Left ventricle myocardium superior (tissue), 1 donor: Measurements from ENCODE around the gene WDR18. TPM values are rescaled to one million over a fixed set of nuclear protein-coding genes. Genes with fewer than 3 reads are reported as not detected.

Source experiments
- ATAC-seq: fragments of 200-7000 bp; cut with Tn5 transposase; one replicate; pipeline ENCODE4 v1.9.1; 2020; ENCODE audit warnings: mild to moderate bottlenecking, moderate library complexity
- DNase-seq: peaks from one replicate; pipeline ENCODE4 v3.0.0-alpha.2; 2020
- intact Hi-C: fragments of 100-400 bp; cut with micrococcal nuclease; formaldehyde crosslinking; loops from one replicate; pipeline ENCODE4 v1.11.0; 2022
- total RNA-seq: library from RNA; stranded (reverse); fragmentation: NEBNext Ultra II Directional; extraction: Animal tissue kit (Norgen Biotek cat#: 25700); gene quantifications from one replicate; pipeline ENCODE4 v1.2.1, GENCODE V29; 2021
- donor health status: DM: no; HTN: yes; CAD: no; lungs with severe emphysema.

The WDR18 gene
- total RNA-seq, 1 donor from 2014 or later, result 20.4 TPM

DNA sequence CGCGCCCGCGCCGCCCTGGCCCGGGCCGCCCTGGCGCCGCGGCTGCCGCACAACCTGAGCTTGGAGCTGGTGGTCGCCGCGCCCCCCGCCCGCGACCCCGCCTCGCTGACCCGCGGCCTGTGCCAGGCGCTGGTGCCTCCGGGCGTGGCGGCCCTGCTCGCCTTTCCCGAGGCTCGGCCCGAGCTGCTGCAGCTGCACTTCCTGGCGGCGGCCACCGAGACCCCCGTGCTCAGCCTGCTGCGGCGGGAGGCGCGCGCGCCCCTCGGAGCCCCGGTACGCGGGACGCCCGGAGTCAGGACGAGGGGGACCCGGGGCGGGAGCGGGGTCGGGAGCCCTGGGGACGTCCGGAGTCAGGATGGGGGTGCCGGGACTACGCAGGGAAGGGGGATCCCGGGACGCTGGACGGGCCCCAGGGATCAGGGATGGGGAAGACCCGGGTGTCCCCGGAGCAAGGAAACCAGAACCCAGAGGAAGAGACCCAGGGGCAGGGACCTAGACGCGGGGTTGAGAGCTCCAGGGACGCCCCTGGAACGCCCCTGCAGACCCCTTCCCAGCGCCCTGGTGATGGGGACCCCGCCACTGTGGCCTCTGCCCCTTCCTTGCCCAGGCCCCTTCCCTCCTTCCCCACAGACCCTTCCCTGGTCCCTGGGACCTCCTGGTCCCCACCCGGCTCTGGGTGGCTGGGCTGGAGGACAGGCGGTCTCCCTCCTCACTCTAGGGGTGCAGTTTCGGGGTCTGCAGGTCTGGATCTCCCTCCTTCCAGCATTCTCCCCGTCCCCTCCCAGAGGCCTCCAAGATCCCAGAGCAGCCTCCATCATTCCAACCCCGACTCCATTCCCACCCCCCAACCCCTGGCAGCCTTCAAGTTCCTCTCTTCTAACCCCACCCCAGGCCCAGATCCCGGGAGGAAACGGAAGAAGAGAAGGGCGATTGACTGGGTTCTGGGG, 16.7 kb downstream of the WDR18 start:
- intact Hi-C loops, result no loop called here
- ATAC-seq (no peak), DNase-seq (no peak)

DNA sequence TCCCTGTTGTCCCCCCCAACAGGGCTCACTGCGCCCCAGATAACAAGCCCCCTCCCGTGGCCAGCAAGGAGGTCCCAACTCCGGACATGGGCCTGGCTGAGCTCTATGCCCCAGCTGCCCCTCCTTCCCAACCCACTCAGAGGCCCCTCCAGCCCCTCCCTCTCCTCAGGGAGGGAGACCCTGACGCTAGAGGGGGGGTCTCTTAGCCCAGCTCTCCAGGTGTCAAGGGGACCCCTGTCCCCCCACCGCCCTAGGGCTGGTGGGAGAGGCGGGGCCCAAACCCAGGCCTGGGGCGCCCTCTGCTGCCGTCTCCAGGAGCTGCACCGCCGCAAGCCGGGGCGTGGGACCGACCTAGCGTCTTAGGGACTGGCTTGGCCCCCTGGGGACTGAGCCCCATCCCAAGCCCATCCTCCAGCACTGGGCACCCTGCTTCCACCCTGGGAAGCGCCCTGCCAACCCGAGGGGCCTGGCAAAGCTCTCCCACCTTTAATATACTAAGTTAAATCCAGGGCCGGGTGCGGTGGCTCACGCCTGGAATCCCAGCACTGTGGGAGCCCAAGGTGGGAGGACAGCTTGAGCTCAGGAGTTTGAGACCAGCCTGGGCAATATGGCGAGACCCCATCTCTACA, 17.5 kb downstream of the WDR18 start:
- ATAC-seq, result peak; percentile 71
- DNase-seq, result peak; percentile 74
- intact Hi-C loops, result no loop called here

DNA sequence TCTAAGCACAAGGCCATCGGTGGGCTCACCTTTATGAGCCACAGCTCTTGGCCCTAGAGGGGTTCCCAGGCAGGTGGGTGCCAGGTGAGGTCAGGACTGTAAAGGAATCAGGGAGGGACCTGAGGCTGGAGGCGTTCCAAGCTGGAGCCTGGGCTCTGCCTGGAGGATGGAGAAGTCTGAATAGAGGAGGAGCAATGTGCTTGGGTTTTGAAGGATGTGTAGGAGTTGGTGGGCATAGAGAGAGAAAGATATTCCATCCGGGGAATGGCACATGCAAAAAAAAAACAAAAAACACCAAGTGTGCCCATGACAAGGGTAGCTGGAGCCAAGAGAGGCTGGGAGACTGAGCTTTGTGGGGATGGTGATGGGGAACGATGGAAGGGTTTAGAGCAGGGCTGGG, 18.5 kb downstream of the WDR18 start:
- no peak for DNase-seq
- intact Hi-C loops, result no loop called here

GRCh38 chr19:1003283-1003682, 19.1 kb downstream of the WDR18 start:
- intact Hi-C loops, result no loop called here
- DNase-seq (no peak), ATAC-seq (no peak)

More for the DNA sequence above, 18.5 kb downstream of the WDR18 start:
- no peak for ATAC-seq

GRCh38 chr19:1004204-1004802, 20.2 kb downstream of the WDR18 start:
- intact Hi-C loops, result no loop called here
- ATAC-seq, result no peak
- DNase-seq, result no peak

DNA sequence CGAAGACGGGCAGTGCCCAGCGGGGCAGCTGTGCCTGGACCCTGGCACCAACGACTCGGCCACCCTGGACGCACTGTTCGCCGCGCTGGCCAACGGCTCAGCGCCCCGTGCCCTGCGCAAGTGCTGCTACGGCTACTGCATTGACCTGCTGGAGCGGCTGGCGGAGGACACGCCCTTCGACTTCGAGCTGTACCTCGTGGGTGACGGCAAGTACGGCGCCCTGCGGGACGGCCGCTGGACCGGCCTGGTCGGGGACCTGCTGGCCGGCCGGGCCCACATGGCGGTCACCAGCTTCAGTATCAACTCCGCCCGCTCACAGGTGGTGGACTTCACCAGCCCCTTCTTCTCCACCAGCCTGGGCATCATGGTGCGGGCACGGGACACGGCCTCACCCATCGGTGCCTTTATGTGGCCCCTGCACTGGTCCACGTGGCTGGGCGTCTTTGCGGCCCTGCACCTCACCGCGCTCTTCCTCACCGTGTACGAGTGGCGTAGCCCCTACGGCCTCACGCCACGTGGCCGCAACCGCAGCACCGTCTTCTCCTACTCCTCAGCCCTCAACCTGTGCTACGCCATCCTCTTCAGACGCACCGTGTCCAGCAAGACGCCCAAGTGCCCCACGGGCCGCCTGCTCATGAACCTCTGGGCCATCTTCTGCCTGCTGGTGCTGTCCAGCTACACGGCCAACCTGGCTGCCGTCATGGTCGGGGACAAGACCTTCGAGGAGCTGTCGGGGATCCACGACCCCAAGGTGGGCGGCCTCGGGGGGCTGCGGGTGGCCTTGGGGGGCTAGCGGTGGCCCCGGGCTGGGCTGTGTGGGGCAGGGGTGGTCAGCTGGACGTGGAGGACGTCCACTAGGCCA, 20.9 kb downstream of the WDR18 start:
- intact Hi-C loops, result no loop called here
- ATAC-seq (no peak), DNase-seq (no peak)

- intact Hi-C loops, result no loop called here
- no peak for ATAC-seq
- DNase-seq, result no peak
Observed at GRCh38 chr19:1006711-1007398, 22.7 kb downstream of the WDR18 start.

DNA sequence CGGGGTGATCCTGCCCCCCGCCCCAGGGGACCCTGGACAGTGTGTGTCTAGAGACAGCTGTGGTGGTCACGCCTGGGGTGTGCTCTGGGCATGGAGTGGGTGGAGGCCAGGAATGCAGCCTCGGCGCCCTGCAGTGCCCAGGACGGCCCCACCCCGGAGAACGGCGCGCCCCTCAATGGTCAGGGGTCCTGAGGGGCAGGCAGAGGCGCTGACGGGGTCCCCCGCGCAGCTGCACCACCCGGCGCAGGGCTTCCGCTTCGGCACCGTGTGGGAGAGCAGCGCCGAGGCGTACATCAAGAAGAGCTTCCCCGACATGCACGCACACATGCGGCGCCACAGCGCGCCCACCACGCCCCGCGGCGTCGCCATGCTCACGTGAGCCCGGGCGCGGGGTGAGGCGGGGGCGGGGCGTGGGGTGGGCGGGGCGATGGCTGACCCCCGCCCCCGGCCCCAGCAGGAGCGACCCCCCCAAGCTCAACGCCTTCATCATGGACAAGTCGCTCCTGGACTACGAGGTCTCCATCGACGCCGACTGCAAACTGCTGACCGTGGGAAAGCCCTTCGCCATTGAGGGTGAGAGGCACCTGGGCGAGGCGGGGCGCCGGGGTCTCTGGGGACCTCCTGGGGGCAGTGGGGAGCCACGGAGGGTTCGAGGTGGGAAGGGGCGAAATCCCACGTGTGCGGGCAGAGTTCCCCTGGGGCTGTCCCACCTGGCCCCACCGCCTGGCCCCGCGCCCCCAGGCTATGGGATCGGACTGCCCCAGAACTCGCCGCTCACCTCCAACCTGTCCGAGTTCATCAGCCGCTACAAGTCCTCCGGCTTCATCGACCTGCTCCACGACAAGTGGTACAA, 23.5 kb downstream of the WDR18 start:
- DNase-seq, result no peak
- intact Hi-C loops, result no loop called here

GRCh38 chr19:1008268-1009040, 24.3 kb downstream of the WDR18 start:
- intact Hi-C loops, result no loop called here

More for the DNA sequence above, 23.5 kb downstream of the WDR18 start:
- no peak for ATAC-seq

DNA sequence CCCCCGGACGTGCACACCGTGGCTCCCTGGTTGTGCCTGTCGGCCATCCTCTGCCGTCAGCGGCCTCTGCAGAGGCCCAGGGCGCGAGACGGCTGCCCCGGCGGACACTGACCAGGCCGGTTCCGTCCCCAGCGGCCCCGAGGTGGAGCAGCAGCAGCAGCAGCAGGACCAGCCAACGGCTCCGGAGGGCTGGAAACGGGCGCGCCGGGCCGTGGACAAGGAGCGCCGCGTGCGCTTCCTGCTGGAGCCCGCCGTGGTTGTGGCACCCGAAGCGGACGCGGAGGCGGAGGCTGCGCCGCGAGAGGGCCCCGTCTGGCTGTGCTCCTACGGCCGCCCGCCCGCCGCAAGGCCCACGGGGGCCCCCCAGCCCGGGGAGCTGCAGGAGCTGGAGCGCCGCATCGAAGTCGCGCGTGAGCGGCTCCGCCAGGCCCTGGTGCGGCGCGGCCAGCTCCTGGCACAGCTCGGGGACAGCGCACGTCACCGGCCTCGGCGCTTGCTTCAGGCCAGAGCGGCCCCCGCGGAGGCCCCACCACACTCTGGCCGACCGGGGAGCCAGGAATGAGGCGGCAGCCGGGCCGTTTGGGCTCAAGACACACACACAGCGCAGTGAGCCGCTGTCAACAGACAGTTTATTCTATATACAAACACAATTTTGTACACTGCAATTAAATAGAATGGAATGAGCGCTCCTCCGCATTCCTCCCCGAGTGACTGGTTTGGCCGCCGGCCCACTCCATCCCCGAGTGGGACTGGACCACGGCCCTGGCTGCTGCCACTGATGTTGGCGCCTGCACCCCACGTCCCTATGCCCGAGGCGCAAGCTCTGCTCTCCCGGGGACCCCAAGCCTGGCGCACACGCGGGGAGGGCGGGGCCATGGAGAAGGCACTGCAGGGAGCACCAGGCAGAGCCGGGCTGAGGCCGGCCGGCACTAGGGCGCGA, 25.2 kb downstream of the WDR18 start:
- intact Hi-C loops, result no loop called here
- DNase-seq (peak; percentile 63), ATAC-seq (peak; percentile 32)

More at GRCh38 chr19:1008268-1009040, 24.3 kb downstream of the WDR18 start:
- ATAC-seq, result no peak
- DNase-seq, result no peak

- DNase-seq, result no peak
- intact Hi-C loops, result no loop called here
- ATAC-seq, result peak; percentile 2
Observed at GRCh38 chr19:1009981-1010538, 25.9 kb downstream of the WDR18 start.

GRCh38 chr19:1010586-1011510, 26.7 kb downstream of the WDR18 start:
- intact Hi-C loops, result no loop called here

GRCh38 chr19:1011831-1012333, 27.7 kb downstream of the WDR18 start:
- DNase-seq (no peak), ATAC-seq (no peak)
- intact Hi-C loops, result no loop called here

More at GRCh38 chr19:1010586-1011510, 26.7 kb downstream of the WDR18 start:
- DNase-seq (no peak), ATAC-seq (no peak)

DNA sequence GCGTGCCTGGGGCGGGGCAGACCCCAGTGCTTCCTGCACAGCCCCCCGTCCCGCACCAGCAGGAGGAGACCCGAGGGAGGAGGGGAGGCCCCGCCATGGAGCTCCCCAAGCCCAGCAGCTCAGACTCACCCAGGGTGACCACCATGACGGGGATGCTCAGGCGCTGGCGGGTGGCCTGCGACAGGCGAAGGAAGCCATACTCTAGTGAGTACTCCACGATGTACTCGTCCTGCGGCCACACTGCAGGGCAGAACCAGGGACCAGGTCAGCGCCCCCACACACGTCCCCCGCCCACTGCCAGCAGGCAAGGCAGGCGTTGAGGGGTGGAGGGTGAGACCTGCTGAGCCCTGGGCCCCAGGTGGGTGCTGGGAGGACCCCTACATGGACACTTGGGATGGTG, 28.2 kb downstream of the WDR18 start:
- DNase-seq (no peak), ATAC-seq (no peak)
- intact Hi-C loops, result no loop called here
